A673 (cell line): Measurements from ENCODE around the gene ZNG1C.
"Not testable (repeated sequence)": the region's sequence is repeated elsewhere in the genome, so short reads cannot be mapped to it uniquely, and the experiment has no call there.

Source experiments
- EZH2 ChIP-seq: fragments of 200-600 bp; sonication (generic); IDR thresholded peaks from 2 replicates; pipeline ENCODE4 v1.6.1; 2017; ENCODE audit warnings: borderline replicate concordance, low read depth, mild to moderate bottlenecking, mixed read lengths, antibody characterized with exemption, low read length; ENCODE audit not compliant: poor library complexity, severe bottlenecking
- TF ChIP-seq, protein P1 (sequence below): fragments of 300-800, 200-600 bp; sonication (generic); conservative IDR thresholded peaks from 2 replicates; pipeline ENCODE4 v1.5.1; 2017; ENCODE audit warnings: low read depth, mild to moderate bottlenecking, antibody characterized with exemption, low read length, moderate library complexity, mixed read lengths

- TF ChIP-seq, protein P1, sequence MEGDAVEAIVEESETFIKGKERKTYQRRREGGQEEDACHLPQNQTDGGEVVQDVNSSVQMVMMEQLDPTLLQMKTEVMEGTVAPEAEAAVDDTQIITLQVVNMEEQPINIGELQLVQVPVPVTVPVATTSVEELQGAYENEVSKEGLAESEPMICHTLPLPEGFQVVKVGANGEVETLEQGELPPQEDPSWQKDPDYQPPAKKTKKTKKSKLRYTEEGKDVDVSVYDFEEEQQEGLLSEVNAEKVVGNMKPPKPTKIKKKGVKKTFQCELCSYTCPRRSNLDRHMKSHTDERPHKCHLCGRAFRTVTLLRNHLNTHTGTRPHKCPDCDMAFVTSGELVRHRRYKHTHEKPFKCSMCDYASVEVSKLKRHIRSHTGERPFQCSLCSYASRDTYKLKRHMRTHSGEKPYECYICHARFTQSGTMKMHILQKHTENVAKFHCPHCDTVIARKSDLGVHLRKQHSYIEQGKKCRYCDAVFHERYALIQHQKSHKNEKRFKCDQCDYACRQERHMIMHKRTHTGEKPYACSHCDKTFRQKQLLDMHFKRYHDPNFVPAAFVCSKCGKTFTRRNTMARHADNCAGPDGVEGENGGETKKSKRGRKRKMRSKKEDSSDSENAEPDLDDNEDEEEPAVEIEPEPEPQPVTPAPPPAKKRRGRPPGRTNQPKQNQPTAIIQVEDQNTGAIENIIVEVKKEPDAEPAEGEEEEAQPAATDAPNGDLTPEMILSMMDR, result not testable (repeated sequence)
- TF ChIP-seq EZH2, result not testable (repeated sequence)
Observed at GRCh38 chr9:68332122-68332521, 90.3 kb downstream of the ZNG1C start.
